OCI-LY3 (cell line): ENCODE measurements around the gene RSAD2.

ENCODE experiments used
- CTCF ChIP-seq: fragments of 200-600, 300-600 bp; sonication (generic); IDR thresholded peaks from 2 replicates; pipeline ENCODE4 v1.5.1; 2014; ENCODE audit warnings: antibody characterized with exemption, low read length, low read depth
- EZH2phosphoT487 ChIP-seq: fragments of 200-600 bp; shearing (Covaris generic); IDR thresholded peaks from 2 replicates; pipeline ENCODE4 v1.6.1; 2018; ENCODE audit warnings: antibody characterized with exemption, mixed run types, low read depth

GRCh38 chr2:6934345-6934744, 56.8 kb downstream of the RSAD2 start:
- no peak for TF ChIP-seq CTCF
- TF ChIP-seq EZH2phosphoT487: no peak
